Measurements from ENCODE around the gene CDH16.

CDH16 gene, protein sequence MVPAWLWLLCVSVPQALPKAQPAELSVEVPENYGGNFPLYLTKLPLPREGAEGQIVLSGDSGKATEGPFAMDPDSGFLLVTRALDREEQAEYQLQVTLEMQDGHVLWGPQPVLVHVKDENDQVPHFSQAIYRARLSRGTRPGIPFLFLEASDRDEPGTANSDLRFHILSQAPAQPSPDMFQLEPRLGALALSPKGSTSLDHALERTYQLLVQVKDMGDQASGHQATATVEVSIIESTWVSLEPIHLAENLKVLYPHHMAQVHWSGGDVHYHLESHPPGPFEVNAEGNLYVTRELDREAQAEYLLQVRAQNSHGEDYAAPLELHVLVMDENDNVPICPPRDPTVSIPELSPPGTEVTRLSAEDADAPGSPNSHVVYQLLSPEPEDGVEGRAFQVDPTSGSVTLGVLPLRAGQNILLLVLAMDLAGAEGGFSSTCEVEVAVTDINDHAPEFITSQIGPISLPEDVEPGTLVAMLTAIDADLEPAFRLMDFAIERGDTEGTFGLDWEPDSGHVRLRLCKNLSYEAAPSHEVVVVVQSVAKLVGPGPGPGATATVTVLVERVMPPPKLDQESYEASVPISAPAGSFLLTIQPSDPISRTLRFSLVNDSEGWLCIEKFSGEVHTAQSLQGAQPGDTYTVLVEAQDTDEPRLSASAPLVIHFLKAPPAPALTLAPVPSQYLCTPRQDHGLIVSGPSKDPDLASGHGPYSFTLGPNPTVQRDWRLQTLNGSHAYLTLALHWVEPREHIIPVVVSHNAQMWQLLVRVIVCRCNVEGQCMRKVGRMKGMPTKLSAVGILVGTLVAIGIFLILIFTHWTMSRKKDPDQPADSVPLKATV

DNA sequence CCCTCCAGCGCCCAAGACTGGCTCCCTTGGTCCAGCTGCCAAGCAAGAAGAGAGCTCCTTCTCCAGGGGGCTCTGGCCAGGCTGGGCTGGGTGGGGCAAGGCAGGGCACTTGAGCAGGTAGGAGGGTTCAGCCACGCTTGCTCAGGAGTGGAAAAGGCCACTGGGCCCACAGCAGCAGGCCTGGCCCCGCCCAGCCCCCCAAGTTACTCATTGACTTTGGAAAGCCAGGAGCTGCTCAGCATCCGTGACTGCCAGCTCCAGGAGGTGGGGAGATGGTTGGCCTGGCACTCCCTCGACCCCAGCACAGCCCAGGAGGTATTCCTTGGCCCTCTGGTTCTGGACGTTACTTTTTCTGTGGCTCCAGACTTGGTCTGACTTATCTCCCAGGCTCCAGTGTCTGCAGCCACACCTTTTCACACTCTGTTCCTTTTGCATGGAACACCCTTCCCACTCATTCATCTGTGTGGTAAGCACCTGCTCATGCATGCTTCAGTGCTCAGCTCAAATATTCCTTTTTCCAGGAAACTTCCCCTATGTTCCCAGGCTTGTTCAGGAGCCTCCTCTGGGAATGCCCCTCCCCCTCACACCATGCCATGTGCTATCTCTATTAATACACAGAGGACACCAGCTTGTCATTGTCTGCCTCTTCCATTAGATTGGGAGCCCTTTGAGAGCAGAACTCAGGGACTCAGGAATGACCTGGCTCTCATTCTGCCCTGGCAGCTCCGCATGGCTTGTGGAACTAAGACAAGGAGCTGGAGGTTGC, at the start of gene CDH16:
CDH16 (minus strand) TSS at position 83 of the 766 bp plus-strand sequence. CDS start 820 bp downstream, outside the sequence.
- DNase-seq (ENCODE audit: low read depth, low spot score): no peak
- TF ChIP-seq, protein P1, sequence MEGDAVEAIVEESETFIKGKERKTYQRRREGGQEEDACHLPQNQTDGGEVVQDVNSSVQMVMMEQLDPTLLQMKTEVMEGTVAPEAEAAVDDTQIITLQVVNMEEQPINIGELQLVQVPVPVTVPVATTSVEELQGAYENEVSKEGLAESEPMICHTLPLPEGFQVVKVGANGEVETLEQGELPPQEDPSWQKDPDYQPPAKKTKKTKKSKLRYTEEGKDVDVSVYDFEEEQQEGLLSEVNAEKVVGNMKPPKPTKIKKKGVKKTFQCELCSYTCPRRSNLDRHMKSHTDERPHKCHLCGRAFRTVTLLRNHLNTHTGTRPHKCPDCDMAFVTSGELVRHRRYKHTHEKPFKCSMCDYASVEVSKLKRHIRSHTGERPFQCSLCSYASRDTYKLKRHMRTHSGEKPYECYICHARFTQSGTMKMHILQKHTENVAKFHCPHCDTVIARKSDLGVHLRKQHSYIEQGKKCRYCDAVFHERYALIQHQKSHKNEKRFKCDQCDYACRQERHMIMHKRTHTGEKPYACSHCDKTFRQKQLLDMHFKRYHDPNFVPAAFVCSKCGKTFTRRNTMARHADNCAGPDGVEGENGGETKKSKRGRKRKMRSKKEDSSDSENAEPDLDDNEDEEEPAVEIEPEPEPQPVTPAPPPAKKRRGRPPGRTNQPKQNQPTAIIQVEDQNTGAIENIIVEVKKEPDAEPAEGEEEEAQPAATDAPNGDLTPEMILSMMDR (IDR thresholded peaks at IDR 0.05; ENCODE audit: insufficient read depth, low read length, missing control alignments): no peak
- ChIA-PET POLR2A (no interaction called here), CTCF (interaction anchor here (1.0 to 15.4 kb wide), 4 partner anchors 8 to 89 kb away, joined by 4 to 350 read pairs (median 8); partner anchors contain the start of genes NAE1 and RRAD)
- no peak within 1 kb of the TSS for H3K4me3 ChIP-seq (ENCODE audit: low read depth, low read length)

DNA sequence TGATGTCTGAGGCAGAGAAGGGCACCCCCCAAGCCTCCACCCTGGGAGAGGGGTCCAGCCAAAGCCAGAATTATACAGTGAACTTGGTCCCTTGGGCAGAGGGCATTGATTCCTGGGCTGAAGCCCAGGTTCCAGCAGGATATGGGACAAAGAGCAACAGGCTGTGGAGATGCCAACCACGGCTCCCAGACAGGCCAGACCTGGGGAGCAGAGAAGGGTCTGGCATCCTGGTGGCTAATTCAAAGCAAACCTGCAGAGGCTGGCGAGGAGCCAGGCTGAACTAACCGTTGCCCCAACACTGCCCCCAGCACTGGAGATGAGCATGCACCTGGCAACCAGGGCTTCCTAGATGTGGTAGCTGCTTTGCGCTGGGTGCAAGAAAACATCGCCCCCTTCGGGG, 45.4 kb upstream of the CDH16 start:
- POLR2A ChIA-PET: no interaction called here
- H3K4me3 ChIP-seq (ENCODE audit: low read depth, low read length): no peak overlapping the region
- CTCF ChIA-PET: interaction anchor here (1.1 to 5.4 kb wide), 8 partner anchors 8 to 191 kb away, joined by 3 to 46 read pairs (median 9); no protein-coding TSS in a partner anchor
- TF ChIP-seq, protein P1 (IDR thresholded peaks at IDR 0.05; ENCODE audit: insufficient read depth, low read length, missing control alignments): no peak
- DNase-seq (ENCODE audit: low read depth, low spot score): no peak

DNA sequence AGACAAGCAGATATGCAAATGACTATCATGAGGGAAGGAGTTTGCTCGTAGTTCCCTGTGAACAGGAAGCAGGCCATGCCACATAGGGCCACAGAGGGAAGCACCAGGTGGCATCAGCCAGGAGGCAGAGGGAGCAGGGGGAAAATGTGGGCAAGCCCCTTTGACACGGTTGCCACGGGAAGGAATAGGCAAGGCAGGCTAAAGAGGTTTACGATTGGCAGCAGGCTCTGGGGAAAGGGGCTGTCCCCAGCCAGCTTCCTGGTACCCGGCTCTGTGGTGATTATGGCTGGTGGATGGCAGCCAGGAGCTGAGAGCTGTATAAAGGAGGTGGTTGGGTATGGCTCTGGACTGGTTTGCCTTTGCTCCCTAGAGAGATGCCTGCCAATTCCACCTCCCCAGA, 43.2 kb upstream of the CDH16 start:
- DNase-seq (ENCODE audit: low read depth, low spot score): no peak
- TF ChIP-seq, protein P1 (IDR thresholded peaks at IDR 0.05; ENCODE audit: insufficient read depth, low read length, missing control alignments): no peak
- POLR2A ChIA-PET: no interaction called here
- no peak overlapping the region for H3K4me3 ChIP-seq (ENCODE audit: low read depth, low read length)
- CTCF ChIA-PET: interaction anchor here (0.8 to 4.2 kb wide), 18 partner anchors 9 to 222 kb away, joined by 3 to 46 read pairs (median 5); partner anchors contain the start of genes FBXL8, MATCAP1 and TRADD

DNA sequence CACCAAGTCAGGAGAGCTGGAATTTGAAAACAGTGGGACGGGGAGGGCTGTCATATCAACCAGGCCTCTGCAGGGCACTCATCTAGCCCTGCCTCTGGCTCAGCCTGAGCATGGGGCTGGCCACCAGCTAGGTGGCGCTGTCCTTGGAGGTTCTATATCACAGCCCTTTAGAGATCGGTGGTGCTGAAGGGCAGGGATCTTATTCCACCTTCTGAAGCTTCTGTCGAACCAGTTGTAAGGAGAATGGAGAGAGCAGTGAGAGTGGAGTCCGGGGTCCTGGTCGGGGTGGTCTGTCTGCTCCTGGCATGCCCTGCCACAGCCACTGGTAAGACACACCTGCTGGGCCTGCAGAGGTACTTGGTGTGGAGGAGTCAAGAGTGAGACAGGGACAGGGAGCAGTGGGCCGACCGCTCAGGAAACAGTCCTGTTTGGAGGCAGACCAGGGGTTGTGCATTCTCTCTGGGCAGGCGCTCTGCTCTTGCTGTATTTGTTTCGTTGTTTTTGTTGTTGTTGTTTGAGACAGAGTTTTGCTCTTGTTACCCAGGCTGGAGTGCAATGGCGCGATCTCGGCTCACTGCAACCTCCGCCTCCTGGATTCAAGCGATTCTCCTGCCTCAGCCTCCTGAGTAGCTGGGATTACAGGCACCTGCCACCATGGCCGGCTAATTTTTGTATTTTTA, 42.5 kb upstream of the CDH16 start, which contains the start of gene CES3:
CES3 (plus strand) TSS at position 202 of the 680 bp plus-strand sequence; CDS start at position 244, 42 bp downstream.
- no peak within 1 kb of the TSS for H3K4me3 ChIP-seq (ENCODE audit: low read depth, low read length)
- POLR2A ChIA-PET: no interaction called here
- TF ChIP-seq, protein P1 (IDR thresholded peaks at IDR 0.05; ENCODE audit: insufficient read depth, low read length, missing control alignments): peak; percentile 84
- no peak for DNase-seq (ENCODE audit: low read depth, low spot score)
- CTCF ChIA-PET: interaction anchor here (0.8 to 6.1 kb wide), 27 partner anchors 9 to 226 kb away, joined by 3 to 57 read pairs (median 6); partner anchors contain the start of genes B3GNT9, FBXL8, MATCAP1 and TRADD

DNA sequence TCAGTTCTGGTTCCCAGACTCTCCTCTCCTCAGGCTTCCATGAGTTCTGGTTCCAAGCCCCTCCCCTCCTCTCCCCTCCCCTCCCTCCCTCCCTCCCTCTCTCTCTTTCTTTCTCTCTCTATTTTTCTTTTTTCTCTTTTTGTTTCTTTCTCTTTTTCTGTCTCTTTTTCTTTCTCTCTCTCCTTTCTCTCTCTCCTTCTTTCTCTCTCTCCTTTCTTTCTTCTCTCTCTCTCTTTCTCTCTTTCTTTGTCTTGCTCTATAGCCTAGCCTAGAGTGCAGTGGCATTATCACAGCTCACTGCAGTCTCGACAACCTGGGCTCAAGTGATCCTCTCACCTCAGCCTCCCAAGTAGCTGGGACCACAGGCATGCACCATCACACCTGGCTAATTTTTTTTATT, 41.6 kb upstream of the CDH16 start:
- ChIA-PET POLR2A (no interaction called here), CTCF (interaction anchor here (0.8 to 6.1 kb wide), 28 partner anchors 8 to 227 kb away, joined by 3 to 57 read pairs (median 7); partner anchors contain the start of genes B3GNT9, FBXL8, MATCAP1 and TRADD)
- no peak for DNase-seq (ENCODE audit: low read depth, low spot score)
- TF ChIP-seq, protein P1 (IDR thresholded peaks at IDR 0.05; ENCODE audit: insufficient read depth, low read length, missing control alignments): no peak
- H3K4me3 ChIP-seq (ENCODE audit: low read depth, low read length): no peak overlapping the region

Data from AG04449 (cell line).